PFSK-1 (cell line): ENCODE measurements around the gene LYL1.

ENCODE experiments used
- FOXP2 ChIP-seq: optimal IDR thresholded peaks from 2 replicates; pipeline ENCODE3; 2011; ENCODE audit warnings: borderline replicate concordance, control low read depth, inconsistent platforms; ENCODE audit not compliant: insufficient read depth; ENCODE audit errors: extremely low read length, extremely low read depth
- POLR2AphosphoS5 ChIP-seq: IDR thresholded peaks from 2 replicates; pipeline ENCODE4 v1.6.1; 2012; ENCODE audit warnings: low read depth, mild to moderate bottlenecking, control low read depth, low read length, moderate library complexity
- REST ChIP-seq, 2 experiments: IDR thresholded peaks; 2 replicates each; pipeline versions ENCODE4 v1.6.1 to v1.8.0; 2011 to 2012; ENCODE audit warnings: low read depth in 2 of 2, low read length in 2 of 2, control low read depth in 1 of 2, inconsistent platforms in 1 of 2, mild to moderate bottlenecking in 1 of 2, moderate library complexity in 1 of 2; ENCODE audit not compliant: insufficient read depth in 1 of 2
- SIN3A ChIP-seq: IDR thresholded peaks from 2 replicates; pipeline ENCODE4 v1.6.1; 2012; ENCODE audit warnings: mild to moderate bottlenecking, low read length, moderate library complexity, borderline replicate concordance; ENCODE audit not compliant: insufficient read depth
- TAF1 ChIP-seq: IDR thresholded peaks from 2 replicates; pipeline ENCODE4 v1.6.1; 2012; ENCODE audit warnings: low read length, control low read depth, borderline replicate concordance; ENCODE audit not compliant: insufficient read depth

LYL1 gene

GRCh38 chr19:13130886-13131490, 28.3 kb upstream of the LYL1 start:
- TF ChIP-seq SIN3A (no peak), TAF1 (no peak), REST (IDR thresholded peaks at IDR 0.05; ENCODE audit: insufficient read depth in 1 of 2, low read depth in 2 of 2, low read length in 2 of 2) (no peak), POLR2AphosphoS5 (no peak), FOXP2 (no peak)

- no peak for TF ChIP-seq TAF1
- TF ChIP-seq REST (IDR thresholded peaks at IDR 0.05; ENCODE audit: insufficient read depth in 1 of 2, low read depth in 2 of 2, low read length in 2 of 2): no peak
Observed at GRCh38 chr19:13129384-13129783, 26.7 kb upstream of the LYL1 start.

- TF ChIP-seq TAF1: no peak
- TF ChIP-seq SIN3A: no peak
- TF ChIP-seq POLR2AphosphoS5: no peak
- no peak for TF ChIP-seq REST (IDR thresholded peaks at IDR 0.05; ENCODE audit: insufficient read depth in 1 of 2, low read depth in 2 of 2, low read length in 2 of 2)
- TF ChIP-seq FOXP2: no peak
Observed at GRCh38 chr19:13128583-13128982, 25.9 kb upstream of the LYL1 start.

- TF ChIP-seq TAF1: no peak
- no peak for TF ChIP-seq SIN3A
- TF ChIP-seq REST (IDR thresholded peaks at IDR 0.05; ENCODE audit: insufficient read depth in 1 of 2, low read depth in 2 of 2, low read length in 2 of 2): no peak
- TF ChIP-seq POLR2AphosphoS5: no peak
Observed at GRCh38 chr19:13127811-13128575, 25.3 kb upstream of the LYL1 start.

- TF ChIP-seq SIN3A (no peak), FOXP2 (no peak), TAF1 (no peak), POLR2AphosphoS5 (no peak), REST (IDR thresholded peaks at IDR 0.05; ENCODE audit: insufficient read depth in 1 of 2, low read depth in 2 of 2, low read length in 2 of 2) (no peak)
Observed at GRCh38 chr19:13127051-13127450, 24.4 kb upstream of the LYL1 start.
